CD4-positive, CD25-positive, alpha-beta regulatory T cell (primary cell): Measurements from ENCODE around the gene SHANK2. TPM values are rescaled to one million over a fixed set of nuclear protein-coding genes. Genes with fewer than 3 reads are reported as not detected.

Experiments
- ATAC-seq, 2 donors: fragments of 150-1000 bp; cut with Tn5 transposase; one replicate each; pipeline ENCODE4 v1.10.0; 2021; ENCODE audit warnings: low read depth in 2 of 2, moderate number of reproducible peaks in 2 of 2, moderate library complexity in 1 of 2
- DNase-seq, 3 donors: peaks; one replicate each; pipeline versions ENCODE4 v3.0.0 to v3.0.0-alpha.2; 2012 to 2022; ENCODE audit warnings: mixed read lengths in 1 of 3
- H3K27ac ChIP-seq: one replicate; pipeline ENCODE4 v1.7.0; 2013; ENCODE audit warnings: mild to moderate bottlenecking, low read length; ENCODE audit not compliant: insufficient read depth, poor library complexity, severe bottlenecking
- H3K27me3 ChIP-seq: one replicate; pipeline ENCODE4 v1.7.0; 2013; ENCODE audit warnings: low read length; ENCODE audit not compliant: control insufficient read depth, insufficient read depth
- H3K36me3 ChIP-seq: one replicate; pipeline ENCODE4 v1.7.0; 2013; ENCODE audit warnings: mild to moderate bottlenecking, low read length, moderate library complexity; ENCODE audit not compliant: control insufficient read depth, insufficient read depth
- H3K4me1 ChIP-seq: 2 replicates; pipeline ENCODE4 v1.7.0; 2013; ENCODE audit warnings: mild to moderate bottlenecking, low read length; ENCODE audit not compliant: insufficient read depth, control insufficient read depth, poor library complexity, severe bottlenecking
- H3K4me3 ChIP-seq: one replicate; pipeline ENCODE4 v1.7.0; 2013; ENCODE audit warnings: low read depth, mild to moderate bottlenecking, low read length, moderate library complexity
- H3K9me3 ChIP-seq, 2 experiments: 1 replicate in 1 of 2; 2 replicates in 1 of 2; pipeline ENCODE4 v1.7.0; 2013; ENCODE audit warnings: low read length in 2 of 2, mild to moderate bottlenecking in 1 of 2, moderate library complexity in 1 of 2; ENCODE audit not compliant: control insufficient read depth in 2 of 2
- H3K27ac Mint-ChIP-seq, 3 donors: one replicate each; pipeline ENCODE4 v1.8.0; 2020 to 2022; ENCODE audit warnings: mild to moderate bottlenecking in 3 of 3, mixed read lengths in 3 of 3, moderate library complexity in 2 of 3
- H3K27me3 Mint-ChIP-seq: one replicate; pipeline ENCODE4 v1.8.0; 2022; ENCODE audit warnings: mild to moderate bottlenecking, mixed read lengths
- H3K36me3 Mint-ChIP-seq: one replicate; pipeline ENCODE4 v1.8.0; 2020; ENCODE audit warnings: mixed read lengths
- H3K4me1 Mint-ChIP-seq, 4 donors: one replicate each; pipeline ENCODE4 v1.8.0; 2020 to 2022; ENCODE audit warnings: mixed read lengths in 4 of 4, mild to moderate bottlenecking in 1 of 4
- H3K4me3 Mint-ChIP-seq, 4 donors: one replicate each; pipeline ENCODE4 v1.8.0; 2020 to 2022; ENCODE audit warnings: mild to moderate bottlenecking in 4 of 4, mixed read lengths in 4 of 4, moderate library complexity in 3 of 4
- H3K9me3 Mint-ChIP-seq, 7 donors: one replicate each; pipeline ENCODE4 v1.8.0; 2020 to 2022; ENCODE audit warnings: mixed read lengths in 7 of 7, mild to moderate bottlenecking in 3 of 7, moderate library complexity in 2 of 7
- polyA plus RNA-seq, 4 donors: library from polyadenylated mRNA; unstranded; fragments of 300-500 nt; fragmentation: Illumina TruSeq; gene quantifications; one replicate each; pipeline ENCODE4 v1.2.3, GENCODE V29; 2021
- total RNA-seq: library from RNA; stranded (reverse); gene quantifications from one replicate; pipeline ENCODE4 v1.2.3, GENCODE V29; 2022

The SHANK2 gene
- total and polyA plus RNA-seq, 5 donors from 2014 or later = not detected

DNA sequence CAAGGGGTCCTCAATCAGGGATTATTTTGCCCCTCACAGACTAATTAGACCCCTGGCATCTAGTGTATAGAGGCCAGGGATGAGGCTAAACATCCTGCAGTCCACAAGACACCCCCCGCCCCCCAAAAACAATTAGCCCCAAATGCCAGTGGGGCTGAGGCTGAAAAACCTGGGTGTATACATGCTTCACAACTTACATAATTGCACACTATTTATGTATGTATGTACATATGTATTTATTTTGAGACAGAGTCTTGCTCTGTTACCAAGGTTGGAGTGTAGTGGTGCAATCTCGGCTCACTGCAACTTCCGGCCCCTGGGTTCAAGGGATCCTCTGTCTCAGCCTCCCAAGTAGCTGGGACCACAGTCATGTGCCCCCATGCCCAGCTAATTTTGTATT is 28.8 kb upstream of the SHANK2 start:
- Histone ChIP-seq H3K27ac (no peak overlapping the region), H3K9me3 (no peaks in the 10 kb centered on the region), H3K4me3 (no peak overlapping the region), H3K4me1 (no peaks in the 10 kb centered on the region), H3K36me3 (no peaks in the 10 kb centered on the region), H3K27me3 (no peaks in the 10 kb centered on the region)
- Mint-ChIP-seq H3K27ac (no peak overlapping the region), H3K27me3 (peaks cover 4% of the 10 kb centered on the region), H3K9me3 (peaks cover 0 to 5% (median 2%) of the 10 kb centered on the region in 7 donors), H3K4me3 (no peak overlapping the region), H3K36me3 (no peaks in the 10 kb centered on the region), H3K4me1 (no peaks in the 10 kb centered on the region)
- ATAC-seq (no peak), DNase-seq (no peak)

DNA sequence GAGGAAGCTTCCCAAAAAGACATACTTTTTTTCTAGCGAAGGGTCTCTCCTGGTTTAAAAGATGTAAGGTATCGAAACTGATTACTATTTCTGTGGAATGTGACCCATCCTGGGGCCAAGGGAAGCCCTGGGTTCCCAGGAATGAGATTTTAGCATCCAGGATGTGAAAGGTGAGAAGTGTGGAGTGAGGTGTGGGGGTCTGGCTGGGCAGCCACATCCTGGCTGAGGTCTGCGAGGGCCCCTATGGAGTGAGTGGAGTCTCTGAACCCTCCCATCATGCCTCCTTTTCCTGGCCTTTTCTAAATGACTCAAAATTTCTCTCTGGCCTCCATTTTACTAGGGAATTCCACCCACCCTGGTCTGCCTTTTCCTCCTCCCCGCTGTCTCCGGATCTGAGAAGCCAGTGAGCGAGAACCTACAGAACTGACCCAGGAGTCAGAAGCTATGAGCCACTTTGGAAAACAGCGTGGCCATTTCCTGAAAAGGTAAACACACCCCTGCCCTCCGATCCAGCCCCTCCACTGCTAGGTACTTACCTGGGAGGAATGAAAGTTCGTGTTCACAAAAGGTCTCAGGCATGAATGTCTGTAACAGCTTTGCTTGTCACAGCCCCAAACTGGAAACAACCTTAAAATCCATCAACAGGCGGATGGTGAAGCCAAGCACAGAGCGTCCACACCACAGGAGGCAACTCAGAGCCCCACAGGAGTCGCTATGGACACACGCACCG is 27.7 kb upstream of the SHANK2 start:
- Histone ChIP-seq H3K27me3 (no peaks in the 10 kb centered on the region), H3K27ac (no peak overlapping the region), H3K36me3 (no peaks in the 10 kb centered on the region), H3K9me3 (no peaks in the 10 kb centered on the region), H3K4me1 (no peaks in the 10 kb centered on the region), H3K4me3 (no peak overlapping the region)
- Mint-ChIP-seq H3K36me3 (no peaks in the 10 kb centered on the region), H3K4me1 (no peaks in the 10 kb centered on the region), H3K9me3 (peaks cover 0 to 6% (median 1%) of the 10 kb centered on the region in 7 donors), H3K27me3 (no peaks in the 10 kb centered on the region), H3K4me3 (no peak overlapping the region), H3K27ac (no peak overlapping the region)
- no peak for ATAC-seq
- DNase-seq = no peak

DNA sequence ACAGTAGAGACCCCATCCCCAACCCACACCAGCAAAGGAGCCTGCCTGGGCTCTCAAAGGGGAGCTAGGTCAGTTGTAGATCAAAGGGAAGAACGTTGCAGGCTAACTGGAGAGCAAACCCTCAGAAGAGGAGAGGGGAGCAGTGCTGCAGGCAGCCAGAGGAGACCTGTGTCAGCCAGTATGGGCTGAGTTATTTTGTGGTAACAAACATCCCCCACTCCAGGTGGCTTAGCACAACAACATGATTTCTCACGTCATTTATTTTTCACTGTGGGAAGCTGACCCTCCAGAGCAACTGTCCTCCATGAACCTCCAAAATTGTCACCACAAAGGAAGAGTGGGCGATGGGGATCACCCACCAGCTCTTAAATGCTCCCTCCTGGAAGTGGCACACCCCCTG is 19.8 kb upstream of the SHANK2 start:
- no peak overlapping the region for H3K4me3 Mint-ChIP-seq
- ATAC-seq = no peak
- H3K27me3 Mint-ChIP-seq = peaks cover 5% of the 10 kb centered on the region
- Histone ChIP-seq H3K27me3 (no peaks in the 10 kb centered on the region), H3K27ac (no peak overlapping the region), H3K9me3 (peaks cover 5 to 7% of the 10 kb centered on the region in 2 experiments), H3K36me3 (no peaks in the 10 kb centered on the region), H3K4me1 (no peaks in the 10 kb centered on the region), H3K4me3 (no peak overlapping the region)
- H3K4me1 Mint-ChIP-seq = no peaks in the 10 kb centered on the region
- peaks cover 0 to 24% (median 4%) of the 10 kb centered on the region in 7 donors for H3K9me3 Mint-ChIP-seq
- no peak for DNase-seq
- no peak overlapping the region for H3K27ac Mint-ChIP-seq
- H3K36me3 Mint-ChIP-seq = no peaks in the 10 kb centered on the region

DNA sequence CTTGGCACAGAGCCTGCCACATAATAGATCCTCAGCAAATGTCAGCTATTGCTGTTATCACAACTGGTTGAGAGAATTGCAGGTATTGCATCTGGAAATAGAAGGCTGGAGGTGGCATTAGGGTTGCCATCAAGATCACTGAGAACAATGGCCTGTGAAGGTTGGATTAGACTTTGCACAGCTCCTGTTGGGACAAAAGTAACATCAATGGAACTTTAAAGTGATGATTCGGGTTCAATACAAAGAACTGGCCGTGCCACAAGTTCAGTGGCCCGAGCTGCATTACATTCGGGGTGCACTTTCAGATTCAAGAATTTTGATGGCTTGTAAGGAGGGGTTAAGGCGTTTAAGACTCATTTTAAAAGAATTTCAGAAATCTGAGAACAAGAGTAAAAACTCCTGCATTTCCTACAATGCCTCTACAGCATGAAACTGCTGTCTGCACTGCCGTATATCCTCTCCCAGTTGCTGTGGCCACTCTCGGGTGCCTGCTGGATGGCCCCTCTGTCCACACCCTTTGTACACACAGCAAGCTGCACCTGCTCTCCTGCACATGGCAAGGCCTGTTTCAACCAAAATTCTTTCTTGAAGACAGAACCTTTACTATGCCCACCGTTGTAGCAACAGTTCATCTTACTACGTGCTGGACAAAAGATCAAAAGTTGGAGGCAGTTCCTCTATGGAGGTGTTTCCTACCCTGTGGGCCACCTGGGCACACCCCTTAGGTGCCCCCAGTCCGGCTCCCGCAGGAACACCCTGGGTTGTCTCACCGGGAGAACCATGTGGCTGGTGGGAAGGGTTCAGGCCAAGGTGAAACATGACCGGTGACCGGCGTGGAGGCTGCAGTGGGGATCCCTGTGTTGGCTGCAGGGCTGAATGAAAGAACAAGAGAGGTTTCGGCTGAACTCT is 17.5 kb upstream of the SHANK2 start:
- no peaks in the 10 kb centered on the region for H3K27me3 ChIP-seq
- Mint-ChIP-seq H3K4me3 (no peak overlapping the region), H3K27ac (no peak overlapping the region), H3K4me1 (no peaks in the 10 kb centered on the region), H3K36me3 (no peaks in the 10 kb centered on the region), H3K9me3 (peaks cover 0 to 18% (median 5%) of the 10 kb centered on the region in 7 donors), H3K27me3 (peaks cover 5% of the 10 kb centered on the region)
- no peaks in the 10 kb centered on the region for H3K36me3 ChIP-seq
- DNase-seq (no peak), ATAC-seq (no peak)
- no peak overlapping the region for H3K27ac ChIP-seq
- peaks cover 5 to 7% of the 10 kb centered on the region in 2 experiments for H3K9me3 ChIP-seq
- H3K4me1 ChIP-seq = no peaks in the 10 kb centered on the region
- no peak overlapping the region for H3K4me3 ChIP-seq

DNA sequence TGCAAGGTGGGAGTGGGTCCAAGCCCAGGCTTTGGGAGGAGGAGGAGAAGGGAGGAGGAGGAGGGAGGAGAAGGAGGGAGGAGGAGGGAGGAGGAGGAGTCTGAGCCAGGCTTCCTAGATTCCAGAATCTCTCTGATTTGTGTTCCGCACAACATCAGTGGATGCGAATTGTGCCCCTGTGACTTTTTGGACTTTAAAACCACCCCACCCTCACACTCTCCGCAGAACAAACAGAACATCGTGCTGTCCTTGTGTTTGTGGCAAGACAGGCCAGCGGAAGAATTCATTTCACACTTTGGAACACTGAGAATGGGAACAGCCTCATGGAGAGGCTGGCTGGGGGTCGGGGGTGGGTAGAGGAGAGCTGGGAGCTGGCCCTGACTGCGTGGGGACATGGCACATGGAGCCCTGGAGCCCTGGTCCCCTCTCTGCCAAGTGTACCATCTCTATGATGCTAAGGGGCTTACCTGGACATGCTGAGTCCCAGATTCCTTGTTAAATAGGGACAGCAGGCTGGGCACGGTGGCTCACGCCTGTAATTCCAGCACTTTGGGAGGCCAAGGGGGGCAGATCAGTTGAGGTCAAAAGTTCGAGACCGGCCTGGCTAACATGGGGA is 16.4 kb upstream of the SHANK2 start:
- no peak for ATAC-seq
- H3K9me3 Mint-ChIP-seq = peaks cover 0 to 12% (median 5%) of the 10 kb centered on the region in 7 donors
- Histone ChIP-seq H3K4me3 (no peak overlapping the region), H3K27me3 (no peaks in the 10 kb centered on the region), H3K27ac (no peak overlapping the region), H3K4me1 (no peaks in the 10 kb centered on the region), H3K36me3 (no peaks in the 10 kb centered on the region), H3K9me3 (peaks cover 2 to 7% of the 10 kb centered on the region in 2 experiments)
- no peak overlapping the region for H3K4me3 Mint-ChIP-seq
- H3K27me3 Mint-ChIP-seq = peaks cover 5% of the 10 kb centered on the region
- no peak for DNase-seq
- no peak overlapping the region for H3K27ac Mint-ChIP-seq
- H3K36me3 Mint-ChIP-seq = no peaks in the 10 kb centered on the region
- no peaks in the 10 kb centered on the region for H3K4me1 Mint-ChIP-seq

DNA sequence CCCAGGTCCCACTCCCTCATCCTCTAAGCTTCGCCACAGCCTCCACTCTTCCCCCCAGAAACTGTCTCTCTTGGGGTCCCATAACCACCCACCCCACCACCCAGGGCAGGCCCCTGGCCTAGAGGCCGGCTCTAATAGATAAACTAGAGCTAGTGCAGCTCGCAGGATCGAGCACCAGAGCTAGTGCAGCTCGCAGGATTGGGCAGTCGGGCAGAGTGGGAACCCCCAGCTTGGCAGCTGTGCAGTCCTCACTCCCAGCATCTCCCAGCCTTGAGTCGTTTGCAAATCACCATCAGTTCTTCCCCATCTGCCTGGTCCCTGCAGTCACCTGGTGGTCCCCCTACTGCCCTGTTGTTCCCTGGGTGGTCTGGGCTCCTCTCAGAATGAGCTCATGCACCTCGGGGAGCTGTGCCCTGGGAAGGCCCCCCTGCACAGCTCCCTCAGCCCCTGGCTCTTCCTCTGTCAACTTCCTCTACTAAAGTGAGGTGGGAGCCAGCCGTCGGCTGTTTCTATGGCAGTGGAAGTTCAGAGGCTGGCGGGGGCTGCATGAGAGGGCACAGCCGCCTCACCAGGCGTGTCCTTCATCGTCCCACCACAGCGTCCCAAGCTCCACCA is 15.5 kb upstream of the SHANK2 start:
- H3K4me1 ChIP-seq = no peaks in the 10 kb centered on the region
- H3K4me3 Mint-ChIP-seq = no peak overlapping the region
- peaks cover 0 to under 1% of the 10 kb centered on the region in 2 experiments for H3K9me3 ChIP-seq
- H3K27me3 Mint-ChIP-seq = peaks cover 5% of the 10 kb centered on the region
- H3K36me3 ChIP-seq = no peaks in the 10 kb centered on the region
- no peaks in the 10 kb centered on the region for H3K27me3 ChIP-seq
- DNase-seq (no peak), ATAC-seq (no peak)
- peaks cover 0 to 5% (median 2%) of the 10 kb centered on the region in 7 donors for H3K9me3 Mint-ChIP-seq
- H3K4me1 Mint-ChIP-seq = no peaks in the 10 kb centered on the region
- H3K27ac ChIP-seq = no peak overlapping the region
- no peak overlapping the region for H3K4me3 ChIP-seq
- H3K27ac Mint-ChIP-seq = no peak overlapping the region
- H3K36me3 Mint-ChIP-seq = no peaks in the 10 kb centered on the region

DNA sequence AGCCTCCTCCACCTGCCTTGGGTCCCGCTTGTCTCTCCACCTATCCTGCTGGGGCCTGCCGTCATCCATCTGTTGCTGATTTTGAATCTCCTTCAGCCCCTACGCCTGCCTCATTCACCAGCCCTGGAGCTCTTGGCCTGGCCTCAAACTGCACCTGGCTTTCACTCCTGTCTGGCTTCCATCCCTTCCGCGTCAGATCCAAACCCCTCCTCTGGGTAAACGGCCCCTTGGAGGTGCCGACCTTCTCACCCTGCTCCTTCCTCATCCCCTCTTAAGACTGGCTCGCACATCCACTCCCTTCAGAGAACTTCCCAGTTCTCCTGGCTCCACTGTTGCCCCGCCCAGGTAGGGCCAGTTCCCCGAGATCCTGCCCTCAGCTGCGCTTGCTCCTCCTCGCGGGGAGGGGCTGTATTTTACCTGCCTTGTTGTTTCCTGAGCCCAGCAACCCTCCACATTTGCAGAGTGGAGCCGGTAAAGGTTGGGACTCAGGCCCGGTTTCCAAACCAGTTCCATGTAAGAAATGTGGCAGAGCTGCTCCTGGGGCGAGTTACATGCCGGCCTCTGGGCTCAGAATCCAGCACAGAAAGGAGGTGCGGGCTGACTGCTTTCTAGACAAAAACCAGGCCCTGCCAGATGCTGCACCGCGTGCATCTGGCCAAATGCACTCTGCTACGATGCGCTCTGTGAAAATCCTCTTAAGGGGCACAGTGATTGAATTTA is 13.9 kb upstream of the SHANK2 start:
- Mint-ChIP-seq H3K4me1 (no peaks in the 10 kb centered on the region), H3K36me3 (no peaks in the 10 kb centered on the region), H3K27ac (no peak overlapping the region), H3K9me3 (peaks cover 0 to 5% (median 0%) of the 10 kb centered on the region in 7 donors), H3K4me3 (no peak overlapping the region), H3K27me3 (peaks cover 5% of the 10 kb centered on the region)
- no peak overlapping the region for H3K27ac ChIP-seq
- DNase-seq (no peak), ATAC-seq (no peak)
- no peaks in the 10 kb centered on the region for H3K36me3 ChIP-seq
- H3K4me3 ChIP-seq = no peak overlapping the region
- H3K27me3 ChIP-seq = no peaks in the 10 kb centered on the region
- no peaks in the 10 kb centered on the region for H3K4me1 ChIP-seq
- no peaks in the 10 kb centered on the region for H3K9me3 ChIP-seq
